Myocyte (in vitro differentiated cells): ENCODE measurements around the gene MRPS23. TPM values are rescaled to one million over a fixed set of nuclear protein-coding genes. Genes with fewer than 3 reads are reported as not detected.
"Not testable (repeated sequence)": the region's sequence is repeated elsewhere in the genome, so short reads cannot be mapped to it uniquely, and the experiment has no call there.

Source experiments
- DNase-seq: peaks from one replicate; pipeline ENCODE4 v3.0.0-alpha.2; 2012; ENCODE audit warnings: low read depth
- total RNA-seq: library from RNA; depleted of rRNA; stranded (reverse); fragments of >200 nt; gene quantifications from 2 replicates; pipeline ENCODE4 v1.2.3, GENCODE V29; 2014

The MRPS23 gene
- total RNA-seq, 1 donor from 2014 or later, result 27.3 TPM

DNA sequence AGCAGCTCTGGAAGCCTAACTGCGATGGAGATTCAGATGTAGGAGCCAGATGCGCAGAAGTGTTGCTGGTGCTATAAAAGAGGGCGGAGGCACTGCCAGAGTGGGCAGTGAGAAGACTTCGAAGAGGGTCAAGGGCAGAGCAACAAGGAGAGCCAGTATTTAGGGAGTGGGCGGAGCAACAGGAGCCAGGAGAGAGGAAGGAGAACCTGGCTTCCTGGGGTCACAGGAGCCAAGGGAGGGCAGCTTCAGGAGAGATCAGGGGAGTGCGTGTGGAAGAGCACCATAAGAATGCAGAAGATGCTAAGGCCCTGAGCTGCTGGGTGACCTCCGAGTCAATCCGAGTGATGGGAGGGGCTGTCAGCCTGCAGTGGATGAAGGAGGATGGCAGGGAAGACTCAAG lies 14.4 kb upstream of the MRPS23 start:
- no peak for DNase-seq

DNA sequence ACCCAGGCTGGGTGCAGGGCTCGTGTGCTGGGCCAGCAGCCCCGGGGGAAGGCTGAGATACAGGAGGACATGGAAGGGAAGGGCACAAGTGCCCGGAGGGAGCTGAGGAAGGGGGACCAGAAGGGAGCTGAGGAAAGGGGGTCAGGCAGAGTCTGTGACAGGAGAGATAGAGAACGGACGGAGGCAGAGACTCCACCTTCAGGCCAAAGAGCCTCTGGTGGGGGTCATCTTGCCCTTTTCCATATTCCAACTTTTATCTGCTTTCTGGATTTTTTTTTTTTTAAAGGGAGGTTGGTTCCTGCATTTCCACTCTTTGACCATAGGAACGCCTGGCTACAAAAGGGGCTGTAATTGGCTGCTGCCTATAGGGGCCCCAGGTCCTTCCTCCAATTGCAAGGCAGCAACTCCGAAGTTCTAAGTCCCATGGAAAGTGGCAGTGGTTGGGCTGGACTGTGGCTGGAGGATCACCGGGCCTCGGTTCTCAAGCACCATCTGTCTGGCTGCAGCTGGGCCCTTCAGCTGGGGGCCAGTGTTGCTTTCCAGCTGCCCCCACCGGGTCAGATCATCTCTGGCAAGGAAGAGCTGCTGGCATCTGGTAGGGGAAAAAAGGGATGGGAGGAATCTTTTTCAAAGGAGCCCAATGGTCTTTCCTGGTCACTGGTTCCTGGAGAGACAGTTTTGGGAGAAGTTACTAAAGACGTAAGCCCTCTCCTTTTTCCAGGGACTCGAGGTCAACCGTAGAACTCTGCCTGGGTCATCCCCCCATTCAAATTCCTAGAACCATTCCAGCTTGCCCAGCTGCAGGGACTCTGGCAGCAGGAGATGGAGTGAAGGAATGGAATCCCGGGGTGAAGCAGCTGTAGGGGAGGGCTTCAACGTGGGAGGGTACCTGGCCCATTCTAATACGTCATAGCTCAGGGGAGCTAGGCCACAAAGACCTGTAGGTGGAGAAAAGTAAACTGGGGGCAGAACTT lies 13.1 kb upstream of the MRPS23 start:
- no peak for DNase-seq

DNA sequence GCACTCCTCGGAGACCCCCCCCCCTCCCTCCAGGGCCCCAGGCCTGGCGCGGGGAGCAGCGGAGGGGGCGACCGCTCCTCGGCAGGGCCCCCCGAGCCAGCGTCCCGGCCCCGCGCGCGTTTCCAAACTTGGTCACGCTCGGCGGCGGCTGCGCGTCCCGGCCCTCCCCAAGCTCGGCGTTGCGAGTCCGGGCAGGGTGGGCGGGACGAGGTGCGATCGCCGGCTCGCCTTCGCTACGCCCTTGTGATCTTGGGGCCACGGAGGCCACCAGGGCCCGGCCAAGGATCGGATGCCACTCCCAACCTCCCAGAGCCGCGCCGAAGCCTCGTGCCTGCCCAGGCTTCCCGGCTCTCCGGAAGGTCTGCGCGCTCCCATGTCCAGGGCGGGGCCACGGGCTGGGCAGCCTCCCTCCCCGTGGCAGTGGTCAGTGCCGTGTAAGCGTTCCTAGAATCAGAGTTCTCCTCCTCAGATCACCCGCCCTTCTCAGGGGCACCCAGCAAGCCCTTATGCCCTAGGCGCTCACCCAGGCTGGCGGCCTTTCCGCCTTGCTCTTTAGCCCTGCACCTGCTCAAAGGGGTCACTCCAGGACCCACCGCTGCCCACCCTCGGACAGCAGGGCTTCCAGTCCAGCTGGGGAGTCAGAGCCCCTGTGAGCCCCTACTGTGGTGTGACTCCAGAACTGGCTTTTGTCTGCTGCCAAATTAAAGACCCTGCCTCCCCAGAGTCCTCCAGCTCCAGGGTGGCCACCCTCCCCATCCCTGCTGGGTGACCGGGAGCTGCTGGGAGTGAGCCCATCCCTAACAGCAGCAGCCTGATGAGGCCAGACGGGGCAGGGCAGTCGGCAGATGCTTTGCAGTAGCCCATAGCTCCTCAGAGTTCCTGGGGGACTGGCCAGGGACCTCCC lies 12.2 kb upstream of the MRPS23 start:
- no peak for DNase-seq

DNA sequence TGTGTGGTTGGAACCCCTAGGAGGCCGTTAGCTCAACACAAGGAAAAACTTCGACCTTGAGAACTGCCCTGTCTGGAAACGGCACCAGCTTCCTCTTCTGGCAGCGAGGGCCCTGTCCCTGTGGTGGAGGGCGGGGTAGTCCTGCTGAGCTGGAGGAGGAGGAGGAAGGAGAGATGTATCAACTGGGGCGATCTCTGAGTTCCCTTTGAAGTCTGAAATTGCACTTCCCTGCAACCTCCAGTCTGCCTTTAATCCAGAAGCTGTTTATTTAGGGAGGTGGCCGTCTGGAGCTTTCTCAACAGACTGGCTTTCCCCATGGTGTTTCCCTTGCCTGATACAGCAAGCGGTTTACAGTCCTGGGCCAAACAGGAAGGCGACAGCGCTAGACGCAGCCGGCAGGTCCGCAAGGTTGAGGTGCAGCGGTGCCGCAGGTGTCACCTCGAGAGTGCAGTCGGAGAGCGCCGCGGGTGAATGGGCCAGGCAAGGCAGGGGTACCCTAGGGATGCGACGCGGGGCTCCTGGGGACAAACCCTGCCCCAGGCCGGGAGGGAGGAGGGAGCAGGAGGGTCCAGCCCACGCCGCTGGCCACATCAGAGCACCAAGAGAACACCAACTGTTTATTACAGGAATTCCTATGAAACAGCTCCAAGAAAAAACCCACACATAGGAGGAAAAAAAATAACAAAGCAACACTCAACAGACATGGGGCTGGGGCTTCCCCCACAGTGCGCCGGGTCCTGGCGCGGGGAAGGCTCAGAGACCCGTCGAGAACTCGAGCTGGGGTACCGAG lies 11.4 kb upstream of the MRPS23 start:
- DNase-seq, result no peak

- DNase-seq, result no peak
These were observed 10.7 kb upstream of the MRPS23 start for GRCh38 chr17:57860414-57860999.

DNA sequence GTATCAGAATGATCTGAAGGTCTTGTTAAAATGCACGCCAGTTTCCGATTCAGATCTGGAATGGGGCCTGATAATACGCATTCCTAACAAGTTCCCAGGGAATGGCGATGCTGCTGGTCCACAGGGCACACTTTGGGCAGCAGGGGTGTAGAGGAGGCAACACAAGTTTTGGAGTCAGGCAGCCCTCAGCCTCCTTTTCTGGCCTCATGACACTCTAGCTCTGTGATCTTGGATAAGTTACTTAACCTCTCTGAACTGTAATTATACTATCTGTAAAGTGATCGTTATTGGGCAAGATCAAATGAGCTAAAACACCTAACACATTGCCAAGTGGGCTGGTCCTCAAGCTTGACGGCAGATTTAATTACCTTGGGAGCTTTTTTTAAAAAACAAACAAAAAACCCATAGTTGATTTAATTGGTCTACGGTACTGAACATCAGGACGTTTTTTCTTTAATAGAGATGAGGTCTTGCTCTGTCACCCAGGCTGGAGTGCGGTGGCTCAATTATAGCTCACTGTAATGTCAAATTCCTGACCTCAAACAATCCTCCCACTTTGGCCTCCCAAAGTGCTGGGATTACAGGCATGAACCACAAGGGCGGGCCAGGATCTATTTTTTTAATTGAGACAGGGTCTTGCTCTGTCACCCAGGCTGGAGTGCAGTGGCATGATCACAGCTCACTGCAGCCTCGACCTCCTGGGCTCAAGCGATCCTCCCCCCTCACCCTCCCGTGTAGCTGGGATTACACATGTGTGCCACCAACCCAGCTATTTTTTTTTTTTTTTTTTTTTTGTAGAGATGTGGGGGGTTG lies 10.0 kb upstream of the MRPS23 start:
- DNase-seq, result no peak

- no peak for DNase-seq
These were observed 9.0 kb upstream of the MRPS23 start for GRCh38 chr17:57858838-57859237.

GRCh38 chr17:57856792-57857620 lies 7.2 kb upstream of the MRPS23 start:
- DNase-seq, result no peak

DNA sequence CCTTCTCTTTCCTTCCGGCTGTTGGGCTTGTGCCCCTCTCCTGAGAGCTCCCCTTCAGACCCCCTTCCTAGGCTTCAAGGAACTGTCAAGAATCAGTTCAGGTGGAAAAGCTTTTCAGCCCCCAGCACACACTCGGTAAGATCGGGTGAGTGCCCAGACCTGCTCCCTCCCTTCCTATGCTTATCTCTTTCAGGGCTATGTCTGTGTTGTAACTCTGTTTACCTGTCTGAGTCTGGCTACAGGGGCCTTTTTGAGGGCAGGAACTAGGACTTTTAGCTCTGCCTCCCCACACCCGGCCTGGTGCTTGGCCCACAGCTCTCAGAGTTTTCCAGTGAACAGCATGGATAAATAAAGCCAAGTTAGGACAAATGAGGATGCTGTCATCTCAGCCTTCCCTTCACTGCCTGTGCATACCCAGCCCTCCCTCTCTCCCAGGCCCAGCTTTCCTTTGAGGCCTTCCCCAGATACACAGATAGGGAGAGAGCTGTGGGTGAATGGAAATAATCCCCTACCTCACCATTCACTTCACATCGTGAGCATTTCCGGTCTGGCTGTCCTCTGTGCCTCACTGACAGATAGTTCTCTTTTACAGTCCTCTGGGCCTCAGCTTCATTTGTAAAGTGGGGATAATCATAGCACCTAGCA lies 5.7 kb upstream of the MRPS23 start:
- no peak for DNase-seq

GRCh38 chr17:57853695-57854094 lies 3.9 kb upstream of the MRPS23 start:
- DNase-seq, result no peak

DNA sequence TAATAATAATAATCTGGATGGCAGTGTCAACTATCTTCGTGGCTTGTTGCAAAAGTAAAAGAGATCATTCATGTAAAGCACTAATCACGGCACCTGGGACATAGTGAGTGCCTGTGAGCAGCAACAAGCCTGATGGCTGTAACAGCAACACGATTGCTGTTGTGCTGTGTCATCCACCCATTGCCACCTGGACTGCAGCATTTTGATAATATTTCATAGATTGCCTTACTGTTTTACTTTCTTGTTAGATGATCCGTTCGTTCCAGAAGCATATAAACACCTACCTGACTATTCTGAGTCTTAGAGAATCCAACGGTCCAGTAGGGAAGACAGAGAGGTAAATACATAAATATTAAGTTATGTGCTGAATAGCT lies 3.1 kb upstream of the MRPS23 start:
- DNase-seq, result no peak

GRCh38 chr17:57852092-57852954 lies 2.5 kb upstream of the MRPS23 start:
- DNase-seq, result no peak

- DNase-seq, result no peak
These were observed 526 bp downstream of the MRPS23 start for GRCh38 chr17:57849163-57849873.

DNA sequence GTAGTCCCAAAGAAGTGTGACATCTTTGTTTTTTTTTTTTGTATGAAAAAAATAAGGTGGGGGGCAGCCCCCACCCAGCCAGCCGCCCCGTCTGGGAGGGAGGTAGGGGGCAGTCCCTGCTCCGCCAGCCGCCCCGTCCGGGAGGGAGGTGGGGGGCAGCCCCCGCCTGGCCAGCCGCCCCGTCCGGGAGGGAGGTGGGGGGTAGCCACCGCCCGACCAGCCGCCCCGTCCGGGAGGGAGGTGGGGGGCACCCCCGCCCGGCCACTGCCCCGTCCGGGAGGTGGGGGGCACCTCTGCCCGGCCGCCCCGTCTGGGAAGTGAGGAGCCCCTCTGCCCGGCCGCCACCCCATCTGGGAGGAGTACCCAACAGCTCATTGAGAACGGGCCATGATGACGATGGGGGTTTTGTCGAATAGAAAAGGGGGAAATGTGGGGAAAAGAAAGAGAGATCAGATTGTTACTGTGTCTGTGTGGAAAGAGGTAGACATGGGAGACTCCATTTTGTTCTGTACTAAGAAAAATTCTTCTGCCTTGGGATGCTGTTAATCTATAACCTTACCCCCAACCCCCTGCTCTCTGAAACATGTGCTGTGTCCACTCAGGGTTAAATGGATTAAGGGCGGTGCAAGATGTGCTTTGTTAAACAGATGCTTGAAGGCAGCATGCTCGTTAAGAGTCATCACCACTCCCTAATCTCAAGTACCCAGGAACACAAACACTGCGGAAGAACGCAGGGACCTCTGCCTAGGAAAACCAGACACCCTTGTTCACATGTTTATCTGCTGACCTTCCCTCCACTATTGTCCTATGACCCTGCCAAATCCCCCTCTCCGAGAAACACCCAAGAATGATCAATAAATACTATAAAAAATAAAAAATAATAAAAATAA lies 3.5 kb downstream of the MRPS23 start:
- DNase-seq, result not testable (repeated sequence)

GRCh38 chr17:57842280-57842679 lies 7.6 kb downstream of the MRPS23 start:
- DNase-seq, result no peak

DNA sequence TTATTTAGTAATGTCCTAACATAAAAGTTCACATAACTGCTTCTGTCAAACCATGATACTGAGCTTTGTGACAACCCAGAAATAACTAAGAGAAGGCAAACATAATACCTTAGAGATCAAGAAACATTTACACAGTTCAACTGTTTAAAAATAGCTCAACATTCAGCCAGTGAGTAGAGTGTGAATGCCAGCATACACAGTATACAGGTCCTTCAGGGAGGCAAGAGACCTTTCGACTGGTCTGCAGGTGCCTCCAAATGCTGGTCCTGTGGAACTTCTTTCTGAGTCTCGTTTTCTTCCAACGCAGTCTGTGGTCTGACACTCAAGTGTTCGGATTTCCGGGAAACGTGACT lies 10.3 kb downstream of the MRPS23 start:
- no peak for DNase-seq
